Peyer's patch (tissue), 4 donors: ENCODE data around the gene TRAPPC2.

Experiments used
- POLR2A ChIP-seq, 2 donors: fragments of 450-650 bp; IDR thresholded peaks; one replicate each; pipeline ENCODE4 v1.5.1; 2017; ENCODE audit warnings: antibody characterized with exemption in 2 of 2, mild to moderate bottlenecking in 2 of 2, moderate library complexity in 2 of 2
- TF ChIP-seq, protein P1 (sequence below), 6 experiments: fragments of 450-650 bp in 4 of 6; fragments of 200-600 bp in 2 of 6; sonication (generic) in 1 of 6; IDR thresholded peaks; one replicate each; pipeline ENCODE4 v1.5.1; 2017 to 2019; ENCODE audit warnings: antibody characterized with exemption in 6 of 6, mild to moderate bottlenecking in 3 of 6, moderate library complexity in 1 of 6

DNA sequence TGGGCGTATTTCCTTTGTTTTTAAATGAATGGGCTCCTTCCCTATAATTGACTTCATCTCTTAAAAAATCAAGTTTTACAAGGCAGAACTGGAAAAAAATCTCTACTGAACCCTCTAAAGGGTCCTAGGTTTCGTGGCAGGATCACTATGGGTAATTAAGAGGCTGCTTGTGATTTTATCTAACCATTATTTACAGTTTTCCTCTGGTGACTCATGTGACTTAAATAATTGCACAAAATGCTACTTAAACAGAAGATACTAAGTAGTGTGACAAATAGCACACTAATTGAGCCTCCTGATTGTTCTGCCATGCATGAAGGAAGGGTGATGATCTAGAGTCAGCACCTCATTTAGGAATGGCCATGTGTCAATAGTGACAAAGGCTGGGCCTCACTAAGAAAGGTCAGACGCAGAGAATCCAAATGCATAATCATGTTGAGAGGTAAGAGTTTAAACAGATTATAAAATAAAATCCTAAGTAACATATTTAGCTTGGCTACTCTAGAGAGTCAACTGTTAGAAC is 35.7 kb upstream of the TRAPPC2 start:
- TF ChIP-seq, protein P1, sequence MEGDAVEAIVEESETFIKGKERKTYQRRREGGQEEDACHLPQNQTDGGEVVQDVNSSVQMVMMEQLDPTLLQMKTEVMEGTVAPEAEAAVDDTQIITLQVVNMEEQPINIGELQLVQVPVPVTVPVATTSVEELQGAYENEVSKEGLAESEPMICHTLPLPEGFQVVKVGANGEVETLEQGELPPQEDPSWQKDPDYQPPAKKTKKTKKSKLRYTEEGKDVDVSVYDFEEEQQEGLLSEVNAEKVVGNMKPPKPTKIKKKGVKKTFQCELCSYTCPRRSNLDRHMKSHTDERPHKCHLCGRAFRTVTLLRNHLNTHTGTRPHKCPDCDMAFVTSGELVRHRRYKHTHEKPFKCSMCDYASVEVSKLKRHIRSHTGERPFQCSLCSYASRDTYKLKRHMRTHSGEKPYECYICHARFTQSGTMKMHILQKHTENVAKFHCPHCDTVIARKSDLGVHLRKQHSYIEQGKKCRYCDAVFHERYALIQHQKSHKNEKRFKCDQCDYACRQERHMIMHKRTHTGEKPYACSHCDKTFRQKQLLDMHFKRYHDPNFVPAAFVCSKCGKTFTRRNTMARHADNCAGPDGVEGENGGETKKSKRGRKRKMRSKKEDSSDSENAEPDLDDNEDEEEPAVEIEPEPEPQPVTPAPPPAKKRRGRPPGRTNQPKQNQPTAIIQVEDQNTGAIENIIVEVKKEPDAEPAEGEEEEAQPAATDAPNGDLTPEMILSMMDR (IDR thresholded peaks at IDR 0.05): no peak
- no peak for TF ChIP-seq POLR2A (IDR thresholded peaks at IDR 0.05)
